D341Med (cell line): ENCODE measurements around the gene XIRP2.
A peak's percentile ranks its signal among the peaks of the same experiment; 100 is the strongest.
"Not testable (repeated sequence)": the region's sequence is repeated elsewhere in the genome, so short reads cannot be mapped to it uniquely, and the experiment has no call there.

ENCODE experiments used
- DNase-seq: peaks from one replicate; pipeline ENCODE4 v3.0.0; 2012; ENCODE audit warnings: low spot score

The XIRP2 gene

GRCh38 chr2:166944909-166945308 is 56.6 kb downstream of the XIRP2 start:
- no peak for DNase-seq

GRCh38 chr2:166957686-166958085 is 69.4 kb downstream of the XIRP2 start:
- DNase-seq, result no peak

- DNase-seq, result peak; percentile 30
Observed at GRCh38 chr2:166958986-166959481, 70.8 kb downstream of the XIRP2 start.

GRCh38 chr2:166959556-166959955 is 71.3 kb downstream of the XIRP2 start:
- DNase-seq, result no peak

GRCh38 chr2:166960702-166961270 is 72.5 kb downstream of the XIRP2 start:
- DNase-seq, result no peak

GRCh38 chr2:166961933-166962332 is 73.7 kb downstream of the XIRP2 start:
- no peak for DNase-seq

GRCh38 chr2:166969486-166969885 is 81.2 kb downstream of the XIRP2 start:
- no peak for DNase-seq

GRCh38 chr2:166972002-166972401 is 83.7 kb downstream of the XIRP2 start:
- no peak for DNase-seq

GRCh38 chr2:166972418-166972817 is 84.1 kb downstream of the XIRP2 start:
- DNase-seq, result no peak

GRCh38 chr2:166984188-166984587 is 95.9 kb downstream of the XIRP2 start:
- DNase-seq, result no peak

- DNase-seq, result no peak
Observed at GRCh38 chr2:166984797-166985196, 96.5 kb downstream of the XIRP2 start.

- DNase-seq, result no peak
Observed at GRCh38 chr2:166994588-166995336, 106.5 kb downstream of the XIRP2 start.

GRCh38 chr2:166996465-166996864 is 108.2 kb downstream of the XIRP2 start:
- no peak for DNase-seq

GRCh38 chr2:167001165-167001564 is 112.9 kb downstream of the XIRP2 start:
- no peak for DNase-seq

- DNase-seq, result no peak
Observed at GRCh38 chr2:167005096-167005495, 116.8 kb downstream of the XIRP2 start.

GRCh38 chr2:167013227-167013626 is 124.9 kb downstream of the XIRP2 start:
- no peak for DNase-seq

- DNase-seq, result no peak
Observed at GRCh38 chr2:167015806-167016205, 127.5 kb downstream of the XIRP2 start.

- no peak for DNase-seq
Observed at GRCh38 chr2:167017021-167017420, 128.7 kb downstream of the XIRP2 start.

- DNase-seq, result no peak
Observed at GRCh38 chr2:167018590-167018989, 130.3 kb downstream of the XIRP2 start.

GRCh38 chr2:167028503-167028902 is 140.2 kb downstream of the XIRP2 start:
- no peak for DNase-seq

GRCh38 chr2:167034976-167035375 is 146.7 kb downstream of the XIRP2 start:
- DNase-seq, result not testable (repeated sequence)

- no peak for DNase-seq
Observed at GRCh38 chr2:167048829-167049228, 160.5 kb downstream of the XIRP2 start.

GRCh38 chr2:167049659-167050058 is 161.4 kb downstream of the XIRP2 start:
- DNase-seq, result no peak

GRCh38 chr2:167052825-167053224 is 164.5 kb downstream of the XIRP2 start:
- DNase-seq, result no peak
